GM12873 (cell line): Measurements from ENCODE around the gene ATP11A.

Experiments
- TF ChIP-seq, protein P1 (sequence below): IDR thresholded peaks from 2 replicates; pipeline ENCODE4 v1.5.1; 2012; ENCODE audit warnings: low read depth, mild to moderate bottlenecking, moderate library complexity, low read length, control low read depth; ENCODE audit not compliant: insufficient read depth; ENCODE audit errors: missing control alignments

ATP11A gene

GRCh38 chr13:112772539-112772909, 82.7 kb downstream of the ATP11A start:
- TF ChIP-seq, protein P1, sequence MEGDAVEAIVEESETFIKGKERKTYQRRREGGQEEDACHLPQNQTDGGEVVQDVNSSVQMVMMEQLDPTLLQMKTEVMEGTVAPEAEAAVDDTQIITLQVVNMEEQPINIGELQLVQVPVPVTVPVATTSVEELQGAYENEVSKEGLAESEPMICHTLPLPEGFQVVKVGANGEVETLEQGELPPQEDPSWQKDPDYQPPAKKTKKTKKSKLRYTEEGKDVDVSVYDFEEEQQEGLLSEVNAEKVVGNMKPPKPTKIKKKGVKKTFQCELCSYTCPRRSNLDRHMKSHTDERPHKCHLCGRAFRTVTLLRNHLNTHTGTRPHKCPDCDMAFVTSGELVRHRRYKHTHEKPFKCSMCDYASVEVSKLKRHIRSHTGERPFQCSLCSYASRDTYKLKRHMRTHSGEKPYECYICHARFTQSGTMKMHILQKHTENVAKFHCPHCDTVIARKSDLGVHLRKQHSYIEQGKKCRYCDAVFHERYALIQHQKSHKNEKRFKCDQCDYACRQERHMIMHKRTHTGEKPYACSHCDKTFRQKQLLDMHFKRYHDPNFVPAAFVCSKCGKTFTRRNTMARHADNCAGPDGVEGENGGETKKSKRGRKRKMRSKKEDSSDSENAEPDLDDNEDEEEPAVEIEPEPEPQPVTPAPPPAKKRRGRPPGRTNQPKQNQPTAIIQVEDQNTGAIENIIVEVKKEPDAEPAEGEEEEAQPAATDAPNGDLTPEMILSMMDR, result no peak

GRCh38 chr13:112772929-112773328, 83.1 kb downstream of the ATP11A start:
- TF ChIP-seq, protein P1, result no peak

GRCh38 chr13:112773601-112774447, 84.0 kb downstream of the ATP11A start:
- TF ChIP-seq, protein P1, result no peak

GRCh38 chr13:112774448-112774792, 84.6 kb downstream of the ATP11A start:
- TF ChIP-seq, protein P1, result no peak

DNA sequence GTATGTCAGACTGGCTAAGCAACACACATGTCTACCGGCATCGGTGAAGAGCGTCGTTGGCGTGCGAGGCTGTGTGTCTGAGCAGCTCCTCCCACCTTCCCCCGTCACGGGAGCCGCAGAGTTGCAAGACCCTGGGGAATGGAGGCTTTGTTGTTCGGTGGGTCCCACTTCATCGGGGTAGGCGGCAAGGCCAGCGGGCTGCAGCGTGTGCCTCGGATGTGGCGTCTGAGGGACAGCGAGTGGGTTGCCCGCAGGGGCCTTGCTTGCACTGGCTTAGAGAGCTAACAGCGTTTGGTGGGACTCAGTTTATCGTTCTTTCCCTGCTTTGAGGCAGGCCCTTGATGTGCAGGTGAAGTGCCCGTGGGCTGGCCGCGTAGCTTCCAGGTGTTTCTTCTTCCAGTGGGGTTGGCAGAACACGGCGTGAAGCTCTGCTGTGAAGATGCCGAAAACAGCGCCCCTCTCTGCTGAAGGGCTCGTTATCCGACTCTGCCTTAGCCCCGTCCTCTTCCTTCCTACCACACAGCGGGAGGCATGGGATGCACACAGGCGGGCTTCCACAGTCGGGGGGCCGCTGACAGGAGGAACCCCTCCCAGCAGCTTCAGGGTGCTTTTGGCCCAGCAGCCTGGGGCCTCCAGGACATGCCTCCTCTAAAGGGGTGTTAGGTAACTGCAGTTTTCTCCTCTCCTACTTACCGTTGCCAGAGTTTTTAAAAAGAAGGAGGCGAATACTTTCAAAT, 85.2 kb downstream of the ATP11A start:
- TF ChIP-seq, protein P1, result no peak

- TF ChIP-seq, protein P1, result no peak
Observed at GRCh38 chr13:112775791-112776279, 86.0 kb downstream of the ATP11A start.

- TF ChIP-seq, protein P1, result no peak
Observed at GRCh38 chr13:112776354-112776753, 86.5 kb downstream of the ATP11A start.
